PC-3 (cell line): ENCODE measurements around the gene UPK3A.

Experiments used
- CTCF ChIP-seq: fragments of 300-600 bp; sonication (generic); conservative IDR thresholded peaks from 2 replicates; pipeline ENCODE4 v1.5.1; 2017; ENCODE audit warnings: antibody characterized with exemption, low read depth, mild to moderate bottlenecking, low read length
- EZH2 ChIP-seq: fragments of 300-600 bp; sonication (generic); IDR thresholded peaks from one replicate; pipeline ENCODE4 v1.6.1; 2017; ENCODE audit warnings: antibody characterized with exemption, mild to moderate bottlenecking, low read length; ENCODE audit not compliant: unreplicated experiment

GRCh38 chr22:45304971-45305370 lies 20.2 kb downstream of the UPK3A start:
- TF ChIP-seq EZH2 (no peak), CTCF (no peak)
